Measurements from ENCODE around the gene CFAP97.

GRCh38 chr4:185246453-185246852 is 42.7 kb upstream of the CFAP97 start:
- TF ChIP-seq CTCF (IDR thresholded peaks at IDR 0.05; ENCODE audit: low read depth, low read length) = no peak
- no peak for TF ChIP-seq EZH2phosphoT487 (IDR thresholded peaks at IDR 0.05; ENCODE audit: low read depth)
